HG03565 (cell line): ENCODE measurements around the gene LACTB.

Experiments used
- ATAC-seq: cut with Tn5 transposase; IDR thresholded peaks from one replicate; pipeline ENCODE4 v1.9.1; 2021; ENCODE audit warnings: mild to moderate bottlenecking, moderate library complexity; ENCODE audit not compliant: unreplicated experiment

The LACTB gene, protein sequence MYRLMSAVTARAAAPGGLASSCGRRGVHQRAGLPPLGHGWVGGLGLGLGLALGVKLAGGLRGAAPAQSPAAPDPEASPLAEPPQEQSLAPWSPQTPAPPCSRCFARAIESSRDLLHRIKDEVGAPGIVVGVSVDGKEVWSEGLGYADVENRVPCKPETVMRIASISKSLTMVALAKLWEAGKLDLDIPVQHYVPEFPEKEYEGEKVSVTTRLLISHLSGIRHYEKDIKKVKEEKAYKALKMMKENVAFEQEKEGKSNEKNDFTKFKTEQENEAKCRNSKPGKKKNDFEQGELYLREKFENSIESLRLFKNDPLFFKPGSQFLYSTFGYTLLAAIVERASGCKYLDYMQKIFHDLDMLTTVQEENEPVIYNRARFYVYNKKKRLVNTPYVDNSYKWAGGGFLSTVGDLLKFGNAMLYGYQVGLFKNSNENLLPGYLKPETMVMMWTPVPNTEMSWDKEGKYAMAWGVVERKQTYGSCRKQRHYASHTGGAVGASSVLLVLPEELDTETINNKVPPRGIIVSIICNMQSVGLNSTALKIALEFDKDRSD

DNA sequence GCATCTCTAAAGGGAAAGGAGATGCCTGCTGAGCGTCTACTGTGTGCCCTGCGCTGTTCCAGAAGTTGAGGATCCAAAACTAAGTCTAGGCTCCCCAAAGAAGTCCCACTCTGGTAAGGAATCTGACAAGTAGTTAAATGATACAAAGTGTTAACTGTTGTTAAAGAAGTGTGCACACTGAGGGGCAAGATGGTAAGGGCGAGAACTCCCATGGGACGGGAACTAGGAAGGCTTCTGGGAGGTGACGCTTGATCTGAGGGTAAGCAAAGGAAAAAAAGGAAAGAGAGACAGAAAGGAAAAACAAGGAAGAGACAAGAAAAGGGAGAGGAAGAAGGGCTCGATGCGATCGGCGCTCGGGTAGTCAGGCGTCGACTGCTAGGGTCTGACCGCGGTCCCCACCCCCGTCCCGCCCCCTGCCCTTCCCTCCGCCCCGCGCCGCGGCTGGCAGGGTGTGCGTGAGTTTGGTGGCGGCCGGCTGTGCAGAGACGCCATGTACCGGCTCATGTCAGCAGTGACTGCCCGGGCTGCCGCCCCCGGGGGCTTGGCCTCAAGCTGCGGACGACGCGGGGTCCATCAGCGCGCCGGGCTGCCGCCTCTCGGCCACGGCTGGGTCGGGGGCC lies at the start of gene LACTB:
LACTB (plus strand) TSS at position 480 of the 620 bp plus-strand sequence; CDS start at position 491, 11 bp downstream.
- ATAC-seq = peak; percentile 64

DNA sequence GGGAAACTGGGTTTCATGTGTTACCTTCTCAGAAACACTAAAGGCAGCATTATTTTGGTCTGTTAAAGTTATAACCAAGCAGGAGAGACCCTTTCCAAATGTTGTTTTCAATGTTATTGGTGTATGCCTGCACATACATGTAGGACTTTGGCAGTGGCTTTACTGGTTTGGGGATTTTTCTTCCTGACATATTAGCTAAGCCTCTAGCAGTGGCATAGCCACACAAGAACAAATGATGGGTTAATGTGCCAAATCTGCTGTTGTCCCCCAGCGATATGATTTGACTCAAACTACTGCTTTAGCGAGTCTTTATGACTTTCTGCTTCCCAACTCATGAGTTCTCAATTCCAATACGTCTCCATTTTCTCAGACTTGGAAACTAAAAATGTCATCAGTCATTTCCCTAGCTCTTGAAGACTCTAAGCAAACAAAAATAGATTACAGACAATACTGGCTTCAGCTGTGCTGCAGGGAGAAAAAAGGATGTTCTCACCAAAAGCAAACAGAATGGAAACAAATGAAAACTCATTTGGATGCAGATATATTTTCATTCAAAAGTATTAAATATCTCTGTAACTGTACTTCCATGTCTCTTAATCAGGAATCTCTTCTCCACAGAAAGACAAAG lies 49.5 kb upstream of the LACTB start:
- no peak for ATAC-seq

DNA sequence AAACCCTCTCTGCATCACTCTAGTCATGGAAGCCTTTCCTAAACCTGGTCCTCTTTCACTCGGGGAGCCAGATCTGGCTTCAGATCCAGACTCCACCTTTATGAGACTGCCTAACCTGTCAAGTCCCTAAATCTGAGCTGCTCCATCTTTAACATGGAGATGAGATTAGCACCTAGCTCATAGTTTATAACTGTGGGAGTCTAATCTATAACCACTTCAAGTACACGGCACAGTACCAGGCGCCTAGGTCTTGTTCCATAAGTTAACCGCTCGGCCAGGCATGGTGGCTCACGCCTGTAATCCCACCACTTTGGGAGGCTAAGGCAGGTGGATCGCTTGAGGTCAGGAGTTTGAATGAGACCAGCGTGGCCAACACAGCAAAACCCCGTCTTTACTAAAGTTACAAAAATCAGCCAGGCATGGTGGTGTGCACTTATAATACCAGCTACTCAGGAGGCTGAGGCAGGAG lies 48.8 kb upstream of the LACTB start:
- no peak for ATAC-seq

DNA sequence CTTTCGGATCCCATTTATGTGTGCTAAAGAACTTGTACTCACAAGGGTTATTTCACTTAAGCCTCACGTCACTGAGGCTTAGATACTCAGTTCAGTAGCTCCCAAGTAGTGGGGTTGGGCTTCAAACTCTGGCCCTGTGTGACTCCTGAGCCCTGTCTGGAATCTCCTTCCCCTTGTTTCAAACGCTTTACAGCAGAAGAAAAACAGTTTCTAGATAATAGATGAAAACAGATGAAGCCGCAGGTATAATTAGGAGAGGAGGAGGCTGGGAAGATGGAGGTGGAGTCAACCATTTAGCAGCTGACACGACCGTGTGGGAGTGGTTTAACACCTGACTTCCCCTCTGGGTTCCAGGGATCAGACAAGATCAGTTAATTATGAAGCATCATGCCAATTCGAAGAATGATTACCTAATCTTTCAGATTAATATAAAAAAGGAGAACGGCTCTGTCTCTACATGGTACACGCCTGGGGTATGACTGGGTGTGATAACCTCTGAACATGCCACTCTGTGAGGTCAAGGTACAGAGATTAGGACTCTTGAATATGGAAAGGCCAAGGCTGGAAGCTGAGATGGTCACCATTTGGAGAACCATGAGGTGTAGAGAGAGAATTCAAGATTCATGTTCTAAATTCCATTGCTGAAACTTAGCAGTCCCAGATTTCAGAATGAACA lies 48.0 kb upstream of the LACTB start:
- ATAC-seq = no peak

DNA sequence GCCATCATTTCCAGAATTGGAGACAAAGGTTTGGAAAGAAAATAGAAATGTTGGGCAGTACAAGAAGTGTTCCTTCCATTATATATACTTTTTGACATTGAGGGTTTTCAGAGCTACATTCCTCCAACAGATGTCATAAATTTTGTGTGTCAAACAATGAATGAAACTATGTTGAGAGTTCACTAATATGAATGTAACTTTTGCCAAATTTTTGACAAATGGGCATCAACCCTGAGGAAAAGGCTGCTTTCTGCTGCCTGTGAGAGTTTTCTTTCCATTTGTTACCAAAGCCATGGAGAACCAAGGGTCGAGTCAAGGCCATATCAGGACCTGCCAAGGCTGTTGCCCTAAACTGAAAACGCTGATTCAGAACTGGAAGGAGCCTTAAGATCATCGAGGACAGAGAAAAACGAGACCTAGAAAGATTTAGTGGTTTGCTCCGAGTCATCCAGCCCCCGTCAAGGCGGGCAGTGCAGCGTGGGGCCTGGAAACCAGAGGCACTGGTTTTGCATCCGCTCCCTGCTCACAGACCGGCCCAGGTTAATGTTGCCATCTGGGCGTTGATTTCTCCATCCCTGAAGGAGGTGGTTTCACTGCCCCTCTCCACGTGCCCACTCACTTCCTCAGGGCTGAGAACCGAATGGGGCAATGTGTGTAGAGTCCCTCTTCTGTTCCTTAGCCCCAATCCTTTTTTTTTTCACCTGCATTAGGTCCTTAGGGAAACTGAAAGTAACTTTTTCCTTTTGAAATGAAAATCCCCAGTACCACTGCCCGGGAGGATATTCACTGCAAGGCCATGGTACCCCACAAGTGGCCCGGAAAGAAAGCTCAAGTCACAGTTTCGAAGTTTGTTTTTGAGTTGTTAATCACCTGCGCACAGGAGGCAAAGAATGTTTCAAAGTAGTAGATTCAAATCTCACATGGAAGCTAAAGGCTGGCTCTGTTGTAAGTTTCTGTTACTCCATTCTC lies 46.4 kb upstream of the LACTB start:
- no peak for ATAC-seq

DNA sequence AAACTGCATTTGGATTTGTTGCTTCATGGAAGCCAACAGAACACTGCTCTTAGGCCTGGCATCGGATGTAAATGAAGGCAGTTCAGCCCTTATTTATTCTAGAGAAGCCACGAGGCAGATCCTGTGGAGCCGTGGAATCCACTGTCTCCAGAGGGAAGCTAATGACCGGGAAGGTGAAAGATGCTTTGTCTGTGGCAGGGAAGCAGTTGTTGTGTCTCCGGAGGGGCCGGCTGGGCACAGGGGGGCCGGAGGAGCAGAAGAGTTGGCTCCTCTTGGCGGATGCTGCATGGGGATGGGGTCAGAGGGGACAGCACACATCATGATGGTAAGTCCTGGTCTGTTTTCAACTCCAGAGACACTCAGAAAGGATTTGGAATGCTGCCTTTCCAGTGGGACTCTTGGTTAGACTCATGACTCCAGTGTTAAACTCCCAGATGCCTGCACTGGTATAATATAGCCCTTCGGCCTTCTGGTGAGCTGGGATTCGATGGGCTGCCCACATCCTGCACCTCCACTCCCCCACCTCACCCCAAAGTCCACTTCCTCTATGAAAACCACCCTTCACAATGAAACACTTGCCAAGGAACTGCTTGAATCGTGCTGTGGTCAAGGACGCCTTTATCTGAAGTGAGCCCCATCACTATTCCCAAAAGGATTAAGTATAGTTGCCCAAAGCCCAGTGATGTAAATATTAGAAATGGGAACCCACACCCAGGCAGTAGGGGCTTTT lies 45.5 kb upstream of the LACTB start:
- ATAC-seq = no peak

DNA sequence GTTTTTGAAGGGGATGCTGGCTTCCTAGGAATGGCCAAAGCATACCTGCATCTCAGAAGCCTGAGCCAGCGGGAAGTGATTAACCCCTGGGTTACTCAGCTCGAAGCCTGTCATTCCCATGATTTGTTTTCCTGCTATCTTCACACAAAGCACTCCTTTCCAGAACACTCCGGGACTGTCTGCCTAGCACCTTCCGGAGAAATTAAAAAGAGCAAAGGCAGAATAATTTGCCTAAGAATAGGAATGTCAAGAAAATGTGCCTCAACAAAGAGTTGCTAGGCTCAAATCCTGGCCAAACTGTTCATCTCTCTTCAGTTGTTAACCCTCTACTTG lies 45.0 kb upstream of the LACTB start:
- no peak for ATAC-seq

DNA sequence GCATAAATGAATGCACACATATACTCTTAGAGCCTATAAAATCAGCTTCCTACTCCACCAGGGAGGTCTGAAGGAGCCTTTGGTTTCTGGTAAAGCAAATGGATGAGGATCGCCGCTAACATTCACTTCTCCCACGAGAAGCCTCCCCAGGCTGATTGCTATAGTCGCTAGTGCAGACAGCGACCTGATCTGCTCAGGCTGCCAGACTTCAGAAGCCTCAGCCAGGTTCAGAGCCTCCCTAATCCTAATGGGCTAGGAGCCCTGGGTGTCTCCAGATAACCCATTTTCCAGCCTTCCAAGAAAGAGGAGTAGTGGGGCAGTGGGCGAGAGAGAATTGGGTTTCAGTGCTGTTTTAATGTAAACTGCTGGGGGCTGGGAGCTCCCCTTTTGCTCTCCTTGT lies 43.7 kb upstream of the LACTB start:
- ATAC-seq = no peak

DNA sequence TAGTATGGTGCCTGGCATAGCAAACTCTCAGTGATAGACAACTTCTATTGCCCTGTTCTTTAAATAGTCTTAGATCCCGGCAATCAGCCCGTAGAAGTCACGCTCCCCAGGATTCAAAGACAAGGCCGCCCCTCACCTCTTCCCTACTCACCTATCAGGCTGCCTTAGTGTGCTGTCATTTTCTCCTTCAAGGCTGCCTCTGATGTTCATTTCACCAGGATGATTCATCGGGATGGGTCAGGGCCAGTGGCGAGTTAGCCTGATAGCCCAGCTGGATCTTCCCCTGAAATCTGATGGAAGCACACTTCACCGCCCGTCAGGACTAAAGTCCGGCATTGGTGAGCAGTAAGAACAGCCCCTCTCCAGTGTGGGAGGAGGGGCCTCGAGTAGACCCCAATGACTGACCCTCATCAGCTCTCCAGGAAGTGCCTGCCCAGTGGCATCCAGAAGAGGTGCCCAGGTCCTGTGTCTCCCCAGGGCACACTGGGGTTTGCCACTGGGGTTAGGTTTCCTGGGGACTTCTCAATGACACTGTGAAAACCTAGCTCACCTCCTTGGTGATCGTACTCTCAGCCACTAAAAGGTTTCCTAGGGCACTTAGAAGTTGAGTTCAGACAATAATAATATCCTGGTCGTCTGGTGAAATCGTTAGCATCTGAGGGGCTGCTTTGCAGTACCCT lies 41.6 kb upstream of the LACTB start:
- ATAC-seq = no peak

DNA sequence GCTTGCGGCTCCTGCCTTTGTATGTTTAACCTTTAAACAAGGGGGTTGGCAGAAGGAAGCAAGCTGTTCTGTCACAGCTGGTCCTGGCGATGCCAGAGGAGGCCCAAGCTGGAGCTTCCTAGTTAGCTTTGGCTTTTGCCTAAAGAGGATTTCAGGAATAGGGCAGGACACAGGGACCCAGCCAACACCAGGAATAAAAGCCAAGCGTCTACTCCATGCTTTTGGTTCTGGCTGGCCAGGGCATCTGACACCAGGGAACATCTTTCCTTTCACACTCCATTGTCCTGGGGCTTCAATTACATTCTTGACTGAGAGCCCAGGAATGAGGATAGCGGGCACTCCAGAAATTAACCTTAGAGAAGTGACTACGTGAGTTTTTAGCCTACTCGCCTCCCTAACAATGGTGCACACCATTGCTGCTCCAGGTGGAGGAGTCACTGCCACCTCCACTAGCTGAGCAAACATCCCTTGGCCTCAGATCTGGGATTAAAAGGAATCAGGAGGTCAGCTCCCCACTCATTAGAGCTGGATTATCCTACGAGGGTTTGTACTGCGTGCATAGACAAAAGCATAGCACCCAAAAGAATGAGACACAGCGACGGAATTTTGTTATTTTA lies 40.9 kb upstream of the LACTB start:
- no peak for ATAC-seq

DNA sequence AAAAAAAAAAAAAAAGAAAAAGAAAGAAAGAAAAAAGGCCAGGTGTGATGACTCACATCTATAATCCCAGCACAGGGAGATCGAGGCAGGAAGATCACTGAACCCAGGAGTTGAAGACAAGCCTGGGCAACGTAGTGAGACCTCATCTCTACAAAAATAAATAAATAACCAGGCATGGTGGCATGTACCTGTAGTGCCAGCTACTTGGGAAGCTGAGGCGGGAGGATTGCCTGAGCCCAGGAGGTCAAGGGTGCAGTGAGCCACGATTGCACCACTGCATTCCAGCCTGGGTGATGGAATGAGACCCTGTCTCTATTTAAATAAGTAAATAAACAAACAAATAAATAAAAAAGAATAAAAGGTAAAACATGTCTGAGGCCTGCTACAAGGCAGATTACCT lies 39.3 kb upstream of the LACTB start:
- no peak for ATAC-seq

DNA sequence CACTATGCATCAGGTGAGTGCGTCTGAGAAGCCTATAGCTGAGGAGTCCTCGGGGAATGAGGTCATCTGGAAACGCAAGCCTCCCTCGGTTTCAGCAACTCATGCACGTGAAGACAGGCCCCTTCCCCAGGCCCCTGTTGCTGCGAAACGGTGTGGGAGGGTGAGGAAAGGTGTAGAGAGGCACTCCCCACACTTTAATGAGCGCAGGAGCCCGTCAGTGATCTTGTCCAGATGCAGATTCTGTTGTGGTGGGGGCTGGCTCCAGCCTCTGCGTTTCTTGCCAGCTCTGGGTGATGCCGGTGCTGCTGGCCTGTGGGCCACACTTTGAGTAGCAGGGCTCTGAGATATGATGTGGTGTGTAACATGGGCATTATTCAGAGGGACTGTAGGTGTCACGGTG lies 38.6 kb upstream of the LACTB start:
- ATAC-seq = no peak

DNA sequence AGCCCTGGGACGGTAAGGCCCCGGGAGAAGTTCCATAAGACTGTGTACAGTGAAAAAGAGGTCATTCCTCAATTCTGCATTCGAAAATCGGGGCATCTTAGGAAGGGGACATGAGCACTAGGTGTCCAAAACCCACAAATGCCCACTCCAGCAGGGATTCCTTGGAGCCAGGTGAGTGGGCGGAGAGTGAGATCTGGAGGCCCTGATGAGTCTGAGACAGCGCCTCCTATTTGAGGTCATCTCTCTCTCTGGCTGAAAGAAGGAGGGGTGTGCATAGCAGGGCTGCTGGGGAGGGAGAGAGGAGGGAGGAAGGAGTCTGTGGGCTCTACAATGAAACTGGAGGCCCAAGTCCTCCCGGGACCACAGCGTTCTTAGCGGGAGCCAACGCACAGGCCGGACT lies 38.1 kb upstream of the LACTB start:
- no peak for ATAC-seq

DNA sequence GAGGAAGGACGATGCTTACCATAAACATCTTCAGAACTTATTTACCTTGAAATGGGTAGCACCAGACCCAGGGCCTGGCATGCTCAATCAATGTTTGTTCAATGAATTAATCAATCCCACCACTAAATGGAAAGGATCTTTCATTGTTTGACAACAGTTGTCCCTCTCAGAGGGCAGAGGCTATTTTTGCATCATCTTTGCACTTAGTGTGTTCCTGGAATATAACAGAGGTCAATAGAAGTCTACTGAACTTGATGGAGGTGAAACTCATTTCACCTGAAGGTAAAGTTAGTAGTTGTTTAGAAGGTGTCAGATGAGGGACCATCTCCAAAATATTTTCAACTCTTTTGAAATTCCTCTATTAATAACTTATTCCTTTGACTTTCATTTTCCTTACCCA lies 36.9 kb upstream of the LACTB start:
- ATAC-seq = no peak

DNA sequence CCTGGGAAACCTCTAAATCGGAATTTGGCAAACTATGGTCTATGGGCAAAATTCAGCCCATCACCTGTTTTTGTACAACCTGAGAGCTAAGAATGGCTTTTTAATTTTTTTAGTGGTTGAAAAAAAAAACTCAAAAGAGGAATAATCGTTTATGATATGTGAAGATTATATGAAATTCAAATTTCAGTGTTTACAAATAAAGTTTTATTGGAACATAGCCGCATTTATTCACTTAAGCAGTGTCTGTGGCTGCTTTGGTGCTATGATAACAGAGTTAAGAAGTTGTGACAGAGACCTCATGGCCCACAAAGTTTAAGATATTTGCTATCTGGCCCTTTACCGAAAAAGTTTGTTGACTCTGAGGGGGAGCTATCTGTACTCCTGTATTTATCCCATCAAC lies 36.4 kb upstream of the LACTB start:
- no peak for ATAC-seq

DNA sequence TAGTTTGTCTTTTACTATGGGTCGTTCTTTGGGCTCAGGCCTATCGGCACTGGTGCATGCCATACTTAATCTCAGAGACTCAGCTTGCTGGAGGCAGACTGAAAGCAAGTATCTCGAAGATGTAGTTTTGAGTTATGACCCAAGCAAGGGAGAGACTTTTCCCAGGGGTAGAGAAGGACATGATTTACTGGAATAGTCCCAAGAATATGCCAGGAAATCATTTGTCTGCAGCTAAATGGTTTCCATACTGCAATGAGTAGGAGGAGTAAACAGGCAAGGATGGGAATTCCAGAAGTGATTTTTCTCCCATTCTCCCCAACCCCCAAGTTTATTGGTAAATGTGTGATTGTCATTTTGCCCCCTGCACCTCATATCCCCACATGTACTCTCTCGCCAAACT lies 35.4 kb upstream of the LACTB start:
- no peak for ATAC-seq

DNA sequence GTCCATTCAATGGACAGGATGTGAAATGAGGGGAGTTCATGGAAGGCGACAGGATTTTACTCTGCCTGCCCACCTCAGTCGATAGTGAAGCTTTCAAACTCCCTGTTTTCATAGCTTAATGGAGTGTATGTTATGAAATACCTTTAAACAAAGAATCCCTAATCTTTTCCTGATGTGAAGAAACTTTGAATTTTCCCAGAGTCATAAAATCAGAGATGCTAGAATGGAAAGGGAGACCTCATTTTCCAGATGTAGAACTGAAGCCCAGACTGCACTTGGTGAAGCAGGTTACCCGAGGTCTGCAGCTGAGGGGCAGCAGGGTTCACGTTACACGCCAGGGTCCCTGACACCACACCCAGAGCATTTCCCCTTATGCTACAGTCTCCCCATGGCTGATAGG lies 34.7 kb upstream of the LACTB start:
- ATAC-seq = no peak

DNA sequence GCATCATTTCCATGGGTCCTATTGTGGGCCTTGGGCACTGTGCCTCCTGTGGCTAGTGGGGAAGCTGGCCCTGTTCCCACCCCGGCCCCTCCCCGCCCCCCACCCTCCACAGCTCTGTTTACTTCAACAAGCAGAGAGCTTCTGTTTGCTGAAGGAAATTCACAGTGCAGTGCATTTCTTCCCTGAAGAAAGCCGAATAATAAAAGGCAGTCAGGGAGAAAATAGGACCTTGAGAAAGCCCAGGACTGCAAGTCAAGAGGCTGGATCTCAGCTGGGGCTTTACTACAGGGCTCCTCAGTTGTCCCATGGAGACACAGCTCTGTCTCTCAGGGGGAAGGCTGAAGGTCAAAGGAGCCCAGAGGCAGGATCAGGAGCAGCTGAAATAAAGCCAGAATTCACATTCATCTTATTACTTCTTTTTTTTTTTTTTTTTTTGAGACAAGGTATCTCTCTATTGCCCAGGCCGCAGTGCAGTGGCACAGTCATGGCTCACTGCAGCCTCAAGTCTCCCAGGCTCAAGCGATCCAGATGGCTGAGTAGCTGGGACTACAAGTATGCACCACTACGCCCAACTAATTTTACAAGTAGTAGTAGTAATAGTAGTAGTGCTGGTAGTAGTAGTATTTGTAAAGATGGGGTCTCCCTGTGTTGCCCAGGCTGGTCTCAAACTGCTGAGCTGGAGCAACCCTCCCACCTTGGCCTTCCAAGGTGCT lies 33.0 kb upstream of the LACTB start:
- no peak for ATAC-seq
